Putamen (tissue), 1 donor: ENCODE results near the gene IL20RB.
"Not testable (repeated sequence)": the region's sequence is repeated elsewhere in the genome, so short reads cannot be mapped to it uniquely, and the experiment has no call there.

Experiments used
- DNase-seq: peaks from one replicate; pipeline ENCODE4 v3.0.0-alpha.2; 2016; ENCODE audit warnings: low spot score

IL20RB gene

GRCh38 chr3:136987398-136987980 is 29.7 kb downstream of the IL20RB start:
- DNase-seq, result not testable (repeated sequence)

DNA sequence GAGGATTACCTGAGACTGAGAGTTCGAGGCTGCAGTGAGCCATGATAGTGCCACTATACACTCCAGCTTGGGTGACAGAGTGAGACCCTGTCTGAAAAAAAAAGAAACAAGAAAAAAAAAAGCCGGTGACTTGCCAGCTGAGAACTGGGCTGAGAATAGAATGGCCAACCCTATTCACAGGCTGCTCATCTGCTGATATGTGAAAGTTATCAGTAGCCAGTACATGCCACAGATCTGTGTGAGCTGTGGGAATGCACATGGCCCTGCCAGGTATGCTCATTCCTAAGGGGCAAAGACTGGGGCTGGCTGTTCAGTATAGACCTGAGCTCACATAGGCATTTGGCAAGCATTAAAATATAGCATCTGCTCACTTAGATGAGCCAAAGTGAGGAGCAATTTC is 30.9 kb downstream of the IL20RB start:
- DNase-seq, result no peak

GRCh38 chr3:136989781-136990524 is 32.2 kb downstream of the IL20RB start:
- no peak for DNase-seq

DNA sequence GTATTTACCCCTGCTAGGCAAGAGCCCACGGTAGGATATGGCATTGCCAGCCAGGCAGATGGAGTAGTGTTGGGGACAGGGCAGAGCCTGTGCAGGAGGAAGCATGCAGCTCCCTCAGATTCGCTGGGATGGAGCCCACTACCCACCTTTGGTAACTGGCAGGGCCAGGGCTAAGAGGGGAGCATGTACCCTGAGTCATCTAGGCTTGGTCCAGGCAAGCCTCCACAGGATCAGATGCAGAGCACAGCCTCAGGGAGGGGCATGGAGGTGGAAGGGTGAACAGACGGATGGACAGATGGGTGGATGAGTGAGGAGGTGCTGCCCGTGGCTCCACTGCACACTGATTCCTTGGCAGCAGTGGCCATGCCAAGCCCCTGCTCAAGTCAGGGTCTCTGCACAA is 33.0 kb downstream of the IL20RB start:
- no peak for DNase-seq

DNA sequence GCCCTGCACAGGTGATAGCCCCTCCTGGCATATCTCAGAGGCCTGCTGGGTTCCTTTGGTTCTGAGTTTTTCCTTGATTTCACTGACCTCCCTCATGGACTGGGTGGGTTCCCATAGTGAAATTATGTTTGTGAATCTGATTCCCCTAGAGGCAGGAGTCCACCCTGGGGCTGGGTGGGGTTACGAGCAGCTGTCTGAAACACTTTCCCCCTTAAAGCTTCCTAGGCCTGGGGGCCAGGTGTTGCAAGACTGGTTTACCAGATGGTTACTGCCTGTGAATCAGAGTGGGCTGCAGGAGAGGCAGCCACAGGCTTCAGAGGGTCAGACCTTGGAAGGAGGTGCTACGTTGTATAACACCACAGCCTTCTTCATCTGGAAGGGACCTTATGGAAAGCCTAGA is 34.3 kb downstream of the IL20RB start:
- no peak for DNase-seq

DNA sequence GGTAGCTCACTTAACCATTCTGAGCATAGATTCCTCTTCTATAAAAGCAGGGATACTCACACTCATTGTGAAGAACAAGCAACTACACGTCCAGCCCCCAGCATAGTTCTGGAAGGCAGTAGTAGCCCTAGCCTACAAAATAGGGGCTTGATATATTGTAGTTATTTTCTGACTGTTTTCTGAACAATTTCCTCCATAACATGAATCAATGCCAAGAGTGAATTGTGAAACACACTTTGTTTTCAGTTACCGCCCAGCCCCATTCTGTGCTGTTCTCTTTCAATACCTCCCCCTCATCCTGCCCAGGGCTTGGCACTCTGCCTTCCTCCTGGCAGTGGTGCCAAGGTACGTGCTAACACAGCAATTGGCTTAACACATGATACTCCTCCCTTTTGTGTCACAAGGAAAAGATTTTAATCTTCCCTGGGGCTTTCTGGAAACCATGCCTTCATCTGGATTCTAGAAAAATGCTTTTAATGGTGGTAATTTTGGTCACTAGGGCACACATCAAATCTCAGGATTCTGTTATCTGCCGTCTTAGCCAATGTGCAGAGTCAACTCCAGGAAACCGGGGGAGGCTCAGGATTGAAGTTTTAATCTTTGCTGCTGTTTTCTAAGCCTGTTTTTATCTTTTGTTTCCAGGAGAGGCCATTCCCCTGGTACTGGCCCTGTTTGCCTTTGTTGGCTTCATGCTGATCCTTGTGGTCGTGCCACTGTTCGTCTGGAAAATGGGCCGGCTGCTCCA is 37.2 kb downstream of the IL20RB start:
- DNase-seq, result peak; percentile 43

GRCh38 chr3:136995652-136996051 is 37.9 kb downstream of the IL20RB start:
- DNase-seq, result no peak

DNA sequence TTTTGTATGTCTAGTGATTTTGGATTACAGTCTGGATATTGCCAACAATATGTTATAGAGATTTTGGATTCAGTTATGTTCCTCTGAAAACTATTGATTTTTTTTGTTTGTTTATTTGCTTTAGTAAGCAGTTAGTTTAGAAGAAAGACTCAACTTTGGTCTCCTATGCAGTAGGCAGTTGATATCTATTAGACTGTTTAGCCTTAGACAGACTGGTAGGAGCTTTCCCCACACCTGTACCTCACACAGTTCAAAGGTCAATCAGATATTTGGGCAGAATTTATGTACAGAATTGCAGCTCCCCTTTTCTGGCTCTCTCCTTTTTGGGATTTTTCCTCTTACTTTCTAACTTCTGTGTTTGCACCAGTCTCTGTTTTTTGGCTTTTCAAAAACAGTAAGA is 42.3 kb downstream of the IL20RB start:
- no peak for DNase-seq

GRCh38 chr3:137007376-137007775 is 49.6 kb downstream of the IL20RB start:
- DNase-seq, result not testable (repeated sequence)

- no peak for DNase-seq
Measured at GRCh38 chr3:137008131-137008530, 50.3 kb downstream of the IL20RB start.

DNA sequence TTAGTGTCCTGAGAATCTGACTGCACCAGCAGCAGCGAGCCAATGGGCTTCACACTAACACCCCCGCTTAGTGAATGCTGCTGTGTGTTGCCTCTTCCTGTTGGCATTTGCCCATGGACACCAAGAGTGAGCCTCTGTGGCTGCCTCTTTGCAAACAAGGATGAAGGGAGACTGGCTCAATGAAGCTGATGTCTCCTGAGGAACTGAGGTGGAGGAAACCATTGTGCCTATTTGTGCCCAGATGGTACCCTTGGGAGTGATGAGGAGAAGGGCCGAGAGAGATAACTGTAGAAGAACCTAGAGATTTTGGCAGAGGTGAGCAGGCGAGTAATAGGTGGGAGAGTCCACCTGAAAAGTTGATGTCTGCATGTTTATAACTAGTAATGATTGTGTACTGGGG is 51.2 kb downstream of the IL20RB start:
- DNase-seq, result no peak

DNA sequence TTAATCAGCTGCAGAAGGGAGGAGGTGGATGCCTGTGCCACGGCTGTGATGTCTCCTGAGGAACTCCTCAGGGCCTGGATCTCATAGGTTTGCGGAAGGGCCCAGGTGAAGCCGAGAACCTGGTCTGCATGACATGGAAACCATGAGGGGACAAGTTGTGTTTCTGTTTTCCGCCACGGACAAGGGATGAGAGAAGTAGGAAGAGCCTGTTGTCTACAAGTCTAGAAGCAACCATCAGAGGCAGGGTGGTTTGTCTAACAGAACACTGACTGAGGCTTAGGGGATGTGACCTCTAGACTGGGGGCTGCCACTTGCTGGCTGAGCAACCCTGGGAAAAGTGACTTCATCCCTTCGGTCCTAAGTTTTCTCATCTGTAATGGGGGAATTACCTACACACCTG is 52.4 kb downstream of the IL20RB start:
- DNase-seq, result no peak

- no peak for DNase-seq
Measured at GRCh38 chr3:137011153-137011552, 53.4 kb downstream of the IL20RB start.

GRCh38 chr3:137012097-137012501 is 54.3 kb downstream of the IL20RB start:
- no peak for DNase-seq

- peak; percentile 87 for DNase-seq
Measured at GRCh38 chr3:137013951-137014688, 56.3 kb downstream of the IL20RB start.

DNA sequence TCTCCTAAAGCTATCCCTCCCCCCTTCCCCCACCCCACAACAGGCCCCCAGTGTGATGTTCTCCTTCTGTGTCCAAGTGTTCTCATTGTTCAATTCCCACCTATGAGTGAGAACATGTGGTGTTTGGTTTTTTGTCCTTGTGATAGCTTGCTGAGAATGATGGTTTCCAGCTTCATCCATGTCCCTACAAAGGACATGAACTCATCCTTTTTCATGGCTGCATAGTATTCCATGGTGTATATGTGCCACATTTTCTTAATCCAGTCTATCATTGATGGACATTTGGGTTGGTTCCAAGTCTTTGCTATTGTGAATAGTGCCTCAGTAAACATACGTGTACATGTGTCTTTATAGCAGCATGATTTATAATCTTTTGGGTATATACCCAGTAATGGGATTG is 59.5 kb downstream of the IL20RB start:
- not testable (repeated sequence) for DNase-seq

- DNase-seq, result no peak
Measured at GRCh38 chr3:137020315-137020714, 62.5 kb downstream of the IL20RB start.

GRCh38 chr3:137020888-137021287 is 63.1 kb downstream of the IL20RB start:
- no peak for DNase-seq

GRCh38 chr3:137024348-137024747 is 66.6 kb downstream of the IL20RB start:
- no peak for DNase-seq

DNA sequence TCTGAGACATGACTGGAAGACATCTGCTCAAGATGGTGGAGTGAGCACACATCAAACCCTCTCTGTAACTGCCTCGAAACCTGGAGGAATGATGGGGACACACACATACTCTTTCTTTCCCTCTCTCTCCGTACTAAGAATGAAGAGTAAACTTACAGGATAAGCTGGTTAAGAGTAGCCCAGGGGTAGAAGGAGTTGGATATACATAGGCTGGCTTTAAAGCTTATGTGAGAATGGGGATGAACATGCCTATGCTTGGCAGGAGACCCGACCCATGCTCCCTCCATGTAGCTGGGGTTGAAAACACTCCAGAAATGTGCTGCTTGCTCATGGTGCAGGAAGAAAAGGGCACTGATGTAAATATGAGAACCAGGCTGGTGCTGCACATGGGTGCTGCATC is 68.9 kb downstream of the IL20RB start:
- no peak for DNase-seq

GRCh38 chr3:137032465-137033120 is 74.8 kb downstream of the IL20RB start:
- peak; percentile 76 for DNase-seq

GRCh38 chr3:137035631-137036030 is 77.8 kb downstream of the IL20RB start:
- no peak for DNase-seq
